ENCODE results near the gene NT5C3B. TPM values are rescaled to one million over a fixed set of nuclear protein-coding genes. Genes with fewer than 3 reads are reported as not detected.
"Not testable (repeated sequence)": the region's sequence is repeated elsewhere in the genome, so short reads cannot be mapped to it uniquely, and the experiment has no call there.

The NT5C3B gene
- polyA plus RNA-seq, 5 donors, result 86.8 to 105 (median 103) TPM

DNA sequence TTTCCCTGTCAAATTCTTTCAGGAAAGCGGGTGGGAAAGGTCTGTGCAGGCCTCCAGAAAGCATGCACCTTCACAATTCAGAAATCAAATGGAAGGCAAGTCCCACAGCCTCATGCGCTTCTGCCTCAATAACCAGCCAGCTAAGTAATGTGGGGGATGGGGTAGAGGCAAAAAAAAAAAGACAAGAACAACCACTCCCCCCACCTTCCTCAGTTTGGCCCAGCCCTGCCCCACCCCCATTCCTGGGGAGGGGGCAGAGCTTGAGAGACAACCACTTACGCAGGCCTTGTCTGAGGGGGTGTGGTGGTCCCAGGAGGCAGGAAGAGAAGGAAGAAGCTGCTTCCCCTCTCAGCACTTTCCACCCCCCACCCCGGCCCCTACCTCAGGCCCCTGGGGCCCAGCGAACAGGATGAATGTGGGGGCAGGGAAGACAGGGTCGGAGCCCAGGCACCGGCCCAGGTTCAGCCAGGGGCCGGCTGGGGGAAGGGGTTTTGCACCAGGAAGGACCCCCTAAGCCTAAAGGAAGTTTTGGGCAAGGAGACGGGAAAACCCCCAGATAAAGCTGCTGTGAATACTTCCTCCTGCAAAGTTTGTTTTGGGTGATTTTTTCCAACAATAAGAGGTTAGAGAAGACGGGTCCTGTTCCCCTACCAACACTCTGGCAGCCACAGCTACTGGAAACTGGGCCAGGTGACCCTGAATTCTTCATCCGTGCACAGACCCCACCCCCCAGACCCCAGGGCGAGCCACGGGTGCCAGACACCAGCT lies 50.8 kb downstream of the NT5C3B start:
- DNase-seq, result no peak

DNA sequence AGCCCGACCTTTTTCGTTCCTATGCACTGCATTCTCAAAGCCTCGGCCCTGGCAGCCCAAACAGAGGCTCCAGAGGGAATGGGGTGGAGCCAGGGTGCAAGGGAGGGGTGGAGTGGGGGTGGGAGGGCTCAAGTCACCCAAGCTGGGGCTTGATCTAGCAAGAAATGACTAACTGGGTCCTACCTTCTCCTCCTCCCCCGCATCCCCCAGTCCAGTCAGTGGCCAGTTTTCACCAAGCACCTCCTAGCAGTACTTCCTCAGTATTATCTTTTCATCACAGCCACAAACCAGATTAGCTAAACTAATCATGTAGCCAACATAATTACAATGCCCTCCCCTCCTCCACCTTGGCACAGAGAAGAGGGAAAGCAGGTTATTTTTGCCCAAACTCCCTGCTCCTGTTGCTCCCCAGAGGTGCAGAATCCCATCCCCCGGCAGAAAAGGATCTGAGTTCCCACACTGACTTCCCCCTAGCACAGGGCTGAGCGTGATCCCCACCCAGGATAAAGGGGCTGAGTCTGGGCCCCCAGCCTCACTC lies 51.8 kb downstream of the NT5C3B start:
- DNase-seq, result no peak

DNA sequence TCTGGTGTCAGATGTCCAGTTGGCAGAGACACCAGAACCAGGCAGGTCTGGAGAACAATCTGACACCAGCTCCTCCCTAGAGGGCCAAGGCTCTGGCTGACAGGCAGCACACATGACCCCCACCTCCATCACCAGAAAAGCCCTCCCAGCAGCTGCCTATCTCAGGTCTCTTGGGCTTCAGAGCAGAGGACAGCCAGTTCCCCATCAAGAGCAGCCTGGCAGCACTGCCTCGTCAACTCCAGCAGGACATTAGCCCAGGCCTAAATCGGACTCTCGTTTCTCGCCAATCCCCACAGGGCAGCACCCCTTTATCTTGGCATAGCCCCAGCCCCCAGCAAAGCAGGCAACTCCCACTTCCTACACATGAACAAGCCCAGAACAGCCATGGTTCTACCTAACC lies 53.9 kb downstream of the NT5C3B start:
- DNase-seq, result no peak

DNA sequence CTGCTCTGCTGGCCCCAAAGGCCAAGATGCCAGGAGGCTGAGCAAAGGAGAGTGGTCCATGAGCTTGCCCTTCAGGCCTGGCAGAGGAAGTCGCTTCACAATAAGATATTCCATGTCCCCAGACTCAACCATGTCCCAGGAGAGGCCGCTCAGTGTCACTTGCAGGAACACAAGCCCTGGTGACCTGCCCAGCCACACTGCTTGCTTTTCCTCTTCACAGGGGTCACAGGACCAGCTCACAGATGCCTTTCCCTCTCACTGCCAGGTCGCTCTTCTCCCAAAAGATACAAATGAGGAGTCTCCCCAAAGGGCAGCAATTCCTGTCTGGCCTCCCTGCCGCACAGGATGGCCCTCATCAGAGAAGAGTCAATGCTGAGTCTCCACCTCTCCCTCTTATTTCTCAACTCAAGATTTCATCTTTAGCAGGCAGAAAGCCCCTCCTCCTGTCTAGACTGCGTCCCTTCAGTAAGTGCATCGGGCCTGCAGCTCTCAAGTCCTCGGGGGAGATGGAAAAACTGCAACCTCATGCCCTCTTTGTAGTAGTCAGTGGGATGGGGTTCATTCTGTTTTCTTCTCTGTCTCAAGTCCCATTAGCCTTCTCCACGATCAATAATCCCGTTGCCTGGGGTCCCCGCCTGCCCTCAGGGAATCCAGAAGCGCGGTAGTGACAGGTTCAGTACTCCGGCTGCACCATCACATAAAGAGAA lies 54.5 kb downstream of the NT5C3B start:
- no peak for DNase-seq

DNA sequence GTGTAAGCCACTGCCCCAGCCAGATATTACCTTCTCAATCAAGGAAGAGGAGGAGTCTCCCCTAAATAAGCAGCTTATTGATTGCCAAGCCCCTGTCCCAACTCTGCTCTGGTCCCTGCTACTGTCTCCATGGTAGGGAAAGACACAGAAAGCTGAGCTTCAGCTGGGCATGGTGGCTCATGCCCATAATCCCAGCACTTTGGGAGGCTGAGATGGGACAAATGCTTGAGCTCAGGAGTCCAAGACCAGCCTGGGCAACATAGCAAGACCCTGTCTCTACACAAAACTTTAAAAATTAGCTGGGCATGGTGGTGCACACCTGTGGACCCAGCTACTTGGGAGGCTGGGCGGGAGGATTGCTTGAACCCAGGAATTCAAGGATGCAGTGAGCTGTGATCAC lies 56.1 kb downstream of the NT5C3B start:
- DNase-seq, result no peak

DNA sequence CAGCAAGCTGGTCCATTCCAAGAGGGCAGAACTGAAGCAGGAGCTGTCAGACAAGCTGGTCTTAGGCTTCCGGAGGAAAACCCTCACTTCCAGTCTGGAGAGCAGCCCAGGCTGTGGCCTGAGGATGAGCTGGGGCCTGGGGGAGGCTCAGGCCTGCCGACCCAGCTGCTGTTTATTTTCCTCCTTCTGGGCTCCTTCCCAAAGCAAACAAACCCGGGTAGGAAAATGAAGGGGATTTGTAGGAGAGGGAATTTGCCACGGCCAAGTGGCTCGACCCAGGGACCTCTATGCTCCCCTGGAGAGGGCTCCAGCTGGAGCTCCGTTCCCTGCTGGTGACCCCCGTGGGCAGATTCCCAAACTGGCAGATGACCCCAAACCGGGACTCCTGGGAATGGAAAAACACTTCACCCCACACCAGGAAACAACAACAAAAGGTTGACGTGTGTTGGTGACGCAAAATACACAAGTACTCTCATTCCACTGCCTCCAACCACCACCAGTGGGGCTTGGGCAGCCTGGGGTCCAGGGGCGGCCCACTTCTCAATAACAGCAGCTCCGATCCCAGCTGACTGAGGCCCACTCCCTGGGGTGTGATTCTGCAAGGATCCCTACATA lies 58.4 kb downstream of the NT5C3B start:
- peak; percentile 88 to 89 for DNase-seq

DNA sequence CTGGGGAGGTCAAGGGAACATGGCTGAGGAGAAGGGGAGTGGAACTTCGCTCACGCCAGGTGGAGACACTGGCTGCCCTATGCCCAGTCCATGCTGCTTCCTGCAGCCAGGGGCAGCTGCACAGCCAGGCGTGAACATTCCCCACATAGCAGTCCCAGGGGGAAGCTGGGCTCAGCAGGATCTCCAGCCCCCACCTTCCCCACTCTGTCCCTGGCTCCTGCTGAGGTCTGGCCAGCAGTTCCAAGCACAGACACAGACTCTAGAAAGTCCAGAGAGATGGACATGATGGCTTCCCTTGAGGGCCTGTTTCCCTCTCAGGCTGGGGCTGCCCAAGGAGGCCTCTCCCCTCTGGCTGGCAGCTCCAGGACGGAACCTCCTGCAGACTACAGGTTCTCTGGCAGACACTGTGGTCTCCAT lies 58.9 kb downstream of the NT5C3B start:
- no peak for DNase-seq

DNA sequence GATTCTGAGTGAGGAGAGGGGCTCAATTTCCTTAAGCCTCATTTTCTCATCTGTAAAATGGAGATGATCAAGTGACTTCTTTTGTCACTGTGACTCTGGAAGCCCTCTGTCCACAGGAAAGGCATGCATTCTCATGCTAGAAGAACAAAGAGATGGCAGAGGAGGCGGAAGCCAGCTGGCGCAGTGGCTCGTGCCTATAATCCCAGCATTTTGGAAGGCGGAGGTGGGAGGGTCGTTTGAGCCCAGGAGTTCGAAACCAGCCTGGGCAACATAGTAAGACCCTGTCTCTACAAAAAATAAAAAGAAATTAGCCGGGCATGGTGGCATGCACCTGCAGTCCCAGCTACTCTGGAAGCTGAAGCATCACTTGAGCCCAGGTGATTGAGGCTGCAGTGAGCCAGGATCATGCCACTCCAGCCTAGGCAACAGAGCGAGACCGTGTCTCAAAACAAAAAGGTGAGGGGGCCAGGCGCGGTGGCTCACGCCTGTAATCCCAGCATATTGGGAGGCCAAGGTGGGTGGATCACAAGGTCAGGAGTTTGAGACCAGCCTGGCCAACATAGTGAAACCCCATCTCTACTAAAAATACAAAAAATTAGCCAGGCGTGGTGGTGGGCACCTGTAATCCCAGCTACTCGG lies 59.7 kb downstream of the NT5C3B start:
- DNase-seq, result not testable (repeated sequence)

DNA sequence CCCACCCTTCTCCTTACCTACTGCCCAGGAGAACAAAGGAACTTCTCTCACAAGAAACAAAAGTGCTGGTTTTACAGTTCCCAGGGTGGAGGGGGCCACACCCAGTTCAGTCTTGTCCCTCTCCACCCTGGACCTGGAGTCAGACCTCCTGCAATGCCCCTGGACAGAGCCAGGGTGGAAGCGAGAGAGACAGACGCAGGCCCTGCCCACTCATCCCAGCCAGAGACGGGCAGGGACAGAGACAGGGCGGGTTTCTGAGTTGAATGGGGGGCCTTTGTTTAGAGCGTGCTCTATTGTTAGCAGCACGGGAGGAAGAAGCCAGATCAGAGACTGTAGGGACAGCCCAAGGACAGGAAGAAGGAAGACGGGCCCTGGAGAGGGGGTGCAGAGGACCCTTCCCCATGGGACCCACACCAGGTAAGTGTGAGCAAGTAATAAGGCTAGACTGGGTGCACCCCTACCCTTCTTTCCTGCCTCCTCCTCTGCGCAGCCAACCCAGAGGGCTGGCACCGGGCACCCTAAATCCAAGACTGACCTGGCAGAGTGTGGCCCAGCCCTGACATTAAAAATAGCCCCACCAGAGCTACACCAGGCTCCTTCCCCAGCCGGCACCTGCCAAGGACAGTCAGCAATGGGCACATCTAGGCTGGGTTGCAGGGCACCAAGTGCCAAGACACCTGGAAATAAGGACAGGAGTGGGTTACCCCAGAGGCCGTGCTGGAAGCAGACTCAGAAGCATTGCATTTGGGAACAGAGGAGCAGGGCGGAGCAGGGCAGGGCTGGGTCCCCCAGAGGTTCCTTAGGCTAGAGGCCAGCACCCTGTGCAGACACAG lies 60.4 kb downstream of the NT5C3B start:
- DNase-seq, result no peak

Other genes with a start within 250 kb of the NT5C3B start
- gene KRT14, start 249.3 kb downstream of the NT5C3B start, polyA plus RNA-seq (ENCODE audit: insufficient read depth in 1 of 5, insufficient read length in 5 of 5, low replicate concordance in 1 of 5), result 1 to 10 TPM in 2 of 5 donors, under 1 TPM in 3; 0.55 to 2.1 (median 0.87) TPM
- gene KRT16, start 223.5 kb downstream of the NT5C3B start, polyA plus RNA-seq (ENCODE audit: insufficient read depth in 1 of 5, insufficient read length in 5 of 5, low replicate concordance in 1 of 5), result not detected
- gene KRT17, start 211.7 kb downstream of the NT5C3B start, polyA plus RNA-seq (ENCODE audit: insufficient read depth in 1 of 5, insufficient read length in 5 of 5, low replicate concordance in 1 of 5), result 10 to 100 TPM in 2 of 5 donors, 1 to 10 TPM in 3; 2.6 to 12.1 (median 5.5) TPM
- 100 to 1,000 TPM; 648 to 772 (median 688) TPM for gene EIF1, start 147.3 kb downstream of the NT5C3B start, polyA plus RNA-seq (ENCODE audit: insufficient read depth in 1 of 5, insufficient read length in 5 of 5, low replicate concordance in 1 of 5)
- not detected for gene GAST, start 123.9 kb downstream of the NT5C3B start, polyA plus RNA-seq (ENCODE audit: insufficient read depth in 1 of 5, insufficient read length in 5 of 5, low replicate concordance in 1 of 5)
- gene HAP1, start 101.6 kb downstream of the NT5C3B start, polyA plus RNA-seq (ENCODE audit: insufficient read depth in 1 of 5, insufficient read length in 5 of 5, low replicate concordance in 1 of 5), result under 1 TPM; 0.18 to 0.60 (median 0.49) TPM
- gene JUP, start 49.5 kb downstream of the NT5C3B start, polyA plus RNA-seq (ENCODE audit: insufficient read depth in 1 of 5, insufficient read length in 5 of 5, low replicate concordance in 1 of 5), result 100 to 1,000 TPM in 3 of 5 donors, 10 to 100 TPM in 2; 81.3 to 137 (median 103) TPM
- gene P3H4, start 24.3 kb downstream of the NT5C3B start, polyA plus RNA-seq (ENCODE audit: insufficient read depth in 1 of 5, insufficient read length in 5 of 5, low replicate concordance in 1 of 5), result 10 to 100 TPM; 23.9 to 46.8 (median 32.1) TPM
- 100 to 1,000 TPM; 108 to 162 (median 140) TPM for gene FKBP10, start 23.2 kb downstream of the NT5C3B start, polyA plus RNA-seq (ENCODE audit: insufficient read depth in 1 of 5, insufficient read length in 5 of 5, low replicate concordance in 1 of 5)
- gene KLHL10, start 1.6 kb upstream of the NT5C3B start, polyA plus RNA-seq (ENCODE audit: insufficient read depth in 1 of 5, insufficient read length in 5 of 5, low replicate concordance in 1 of 5), result under 1 TPM in 4 of 5 donors, not detected in 1; 0.14 to 0.28 (median 0.24) TPM
- 10 to 100 TPM in 1 of 5 donors, 1 to 10 TPM in 4; 6.2 to 10.7 (median 9.4) TPM for gene KLHL11, start 29.2 kb upstream of the NT5C3B start, polyA plus RNA-seq (ENCODE audit: insufficient read depth in 1 of 5, insufficient read length in 5 of 5, low replicate concordance in 1 of 5)
- gene ACLY, start 82.7 kb upstream of the NT5C3B start, polyA plus RNA-seq (ENCODE audit: insufficient read depth in 1 of 5, insufficient read length in 5 of 5, low replicate concordance in 1 of 5), result 10 to 100 TPM; 69.8 to 87.7 (median 72.1) TPM
- gene ODAD4, start 94.4 kb upstream of the NT5C3B start, polyA plus RNA-seq (ENCODE audit: insufficient read depth in 1 of 5, insufficient read length in 5 of 5, low replicate concordance in 1 of 5), result 1 to 10 TPM; 3.8 to 8.8 (median 6.0) TPM
- gene CNP, start 130.6 kb upstream of the NT5C3B start, polyA plus RNA-seq (ENCODE audit: insufficient read depth in 1 of 5, insufficient read length in 5 of 5, low replicate concordance in 1 of 5), result 10 to 100 TPM; 49.6 to 78.5 (median 55.9) TPM
- 100 to 1,000 TPM; 121 to 167 (median 149) TPM for gene DNAJC7, start 181.2 kb upstream of the NT5C3B start, polyA plus RNA-seq (ENCODE audit: insufficient read depth in 1 of 5, insufficient read length in 5 of 5, low replicate concordance in 1 of 5)
- gene NKIRAS2, start 183.9 kb upstream of the NT5C3B start, polyA plus RNA-seq (ENCODE audit: insufficient read depth in 1 of 5, insufficient read length in 5 of 5, low replicate concordance in 1 of 5), result 10 to 100 TPM; 37.6 to 56.9 (median 42.2) TPM
- gene C17orf113, start 214.4 kb upstream of the NT5C3B start, polyA plus RNA-seq (ENCODE audit: insufficient read depth in 1 of 5, insufficient read length in 5 of 5, low replicate concordance in 1 of 5), result 1 to 10 TPM; 3.6 to 5.0 (median 4.6) TPM